ENCODE data around the gene SLC39A13. TPM values are rescaled to one million over a fixed set of nuclear protein-coding genes. Genes with fewer than 3 reads are reported as not detected.
A peak's percentile ranks its signal among the peaks of the same experiment; 100 is the strongest.

Gene SLC39A13
- total RNA-seq, 1 experiment from 2014 or later = 29.2 TPM

DNA sequence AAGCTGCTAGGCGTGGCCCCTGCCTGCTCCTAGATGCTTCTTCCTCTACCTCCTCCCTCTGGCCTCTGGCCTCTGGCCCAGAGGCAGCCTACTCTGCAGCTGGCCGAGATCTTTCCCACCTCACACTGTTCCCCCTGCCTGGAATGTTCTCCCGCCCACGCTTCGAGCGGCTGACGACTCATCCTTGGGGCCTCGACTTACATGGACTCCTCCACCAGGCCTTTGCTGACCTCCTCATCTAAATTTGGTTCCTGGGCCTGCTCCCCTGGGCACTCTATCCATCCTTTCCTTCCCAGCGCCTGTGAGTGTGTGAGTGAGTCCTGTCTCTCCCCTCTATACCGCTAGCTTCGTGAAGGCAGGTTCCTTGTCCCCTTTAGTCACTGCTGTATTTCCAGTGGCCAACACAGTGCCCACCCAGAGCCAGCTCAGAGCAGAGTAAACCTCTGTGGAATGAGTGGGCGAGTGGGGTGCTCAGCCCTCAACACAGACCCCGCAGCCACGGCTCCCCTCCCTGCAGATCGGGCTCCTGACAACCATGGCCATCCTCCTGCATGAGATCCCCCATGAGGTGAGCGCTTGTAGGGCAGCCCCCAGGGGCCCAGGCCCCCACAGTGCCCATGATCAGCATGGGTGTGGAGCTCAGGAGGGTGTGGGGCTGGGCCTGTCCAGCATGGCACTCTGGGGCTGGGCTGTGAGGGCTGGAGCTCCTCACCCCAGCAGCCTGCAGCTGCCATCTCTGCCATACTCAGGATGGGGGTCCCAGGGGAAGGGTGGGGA, 5.7 kb downstream of the SLC39A13 start:
- no peak overlapping the region for H3K14ac ChIP-seq (ENCODE audit: insufficient read depth, low read length)
- no peaks in the 10 kb centered on the region for H3K27me3 Mint-ChIP-seq (ENCODE audit: low read depth)
- H2BK120ac ChIP-seq (ENCODE audit: low read depth, low read length, poor library complexity, severe bottlenecking) = no peak overlapping the region
- H3K23me2 ChIP-seq (ENCODE audit: insufficient read length, low read depth, low read length, poor library complexity, severe bottlenecking) = peaks cover 2% of the 10 kb centered on the region
- no peak overlapping the region for H4K5ac ChIP-seq (ENCODE audit: insufficient read length, low read depth, low read length)
- H3K27ac Mint-ChIP-seq = peak overlapping the region in 2 of 3 experiments; percentile 48 to 85; a peak in 4 of 7 replicates
- no peaks in the 10 kb centered on the region for H3K9me3 ChIP-seq (ENCODE audit: control insufficient read depth, low read depth, low read length)
- no peak overlapping the region for H3K23ac ChIP-seq (ENCODE audit: insufficient read length, low read depth, low read length)
- no peaks in the 10 kb centered on the region for H4K20me1 ChIP-seq (ENCODE audit: control insufficient read depth, insufficient read depth, insufficient read length)
- H3K27ac ChIP-seq (ENCODE audit: insufficient read length, low read depth, low read length) = no peak overlapping the region
- H2BK20ac ChIP-seq (ENCODE audit: low read depth, low read length, poor library complexity, severe bottlenecking) = no peak overlapping the region
- no peak overlapping the region for H2AFZ ChIP-seq (ENCODE audit: low read length)
- H3K9me3 Mint-ChIP-seq = no peaks in the 10 kb centered on the region
- H3K79me2 ChIP-seq (ENCODE audit: insufficient read depth, low read length) = no peaks in the 10 kb centered on the region
- no peak overlapping the region for H4K91ac ChIP-seq (ENCODE audit: insufficient read length, low read depth, low read length)
- H3K4me1 Mint-ChIP-seq = peaks cover 6 to 12% of the 10 kb centered on the region in 2 experiments; a peak in 3 of 4 replicates
- no peak for DNase-seq
- no peaks in the 10 kb centered on the region for H3K27me3 ChIP-seq (ENCODE audit: insufficient read depth, low read length)
- WGBS (ENCODE audit: extremely low coverage, insufficient read length, low lambda C conversion rate) = no CpG with 5 or more reads among the region's 16 CpGs
- H3K4me2 ChIP-seq (ENCODE audit: insufficient read depth, insufficient read length, low read length) = no peak overlapping the region
- H3K18ac ChIP-seq (ENCODE audit: insufficient read length, low read depth, low read length) = no peak overlapping the region
- H2BK5ac ChIP-seq (ENCODE audit: insufficient read length, low read length) = no peak overlapping the region
- no peak overlapping the region for H2BK15ac ChIP-seq (ENCODE audit: low read depth, low read length)
- H3K4me3 Mint-ChIP-seq = no peak overlapping the region
- no peak overlapping the region for H3K4ac ChIP-seq (ENCODE audit: low read depth, low read length)
- H3K36me3 Mint-ChIP-seq (ENCODE audit: insufficient read depth in 1 of 3, low read depth in 3 of 3) = peaks cover 16 to 39% (median 30%) of the 10 kb centered on the region in 3 experiments; a peak in 6 of 7 replicates
- no peak overlapping the region for H3T11ph ChIP-seq (ENCODE audit: low read length)
- H4K8ac ChIP-seq (replicated peaks; ENCODE audit: insufficient read length, low read depth, low read length) = no peak overlapping the region
- H3K9ac ChIP-seq (ENCODE audit: extremely low read depth, insufficient read length, low read length) = no peak overlapping the region
- H3K79me1 ChIP-seq (ENCODE audit: insufficient read depth, low read depth, low read length, poor library complexity, severe bottlenecking) = no peaks in the 10 kb centered on the region
- no peak overlapping the region for H2BK12ac ChIP-seq (ENCODE audit: insufficient read length, low read depth, low read length)
- H2AK5ac ChIP-seq (ENCODE audit: insufficient read length, low read length) = no peak overlapping the region
- no peak overlapping the region for H3K56ac ChIP-seq (ENCODE audit: insufficient read length, low read depth, low read length)
- TF ChIP-seq, protein P1, sequence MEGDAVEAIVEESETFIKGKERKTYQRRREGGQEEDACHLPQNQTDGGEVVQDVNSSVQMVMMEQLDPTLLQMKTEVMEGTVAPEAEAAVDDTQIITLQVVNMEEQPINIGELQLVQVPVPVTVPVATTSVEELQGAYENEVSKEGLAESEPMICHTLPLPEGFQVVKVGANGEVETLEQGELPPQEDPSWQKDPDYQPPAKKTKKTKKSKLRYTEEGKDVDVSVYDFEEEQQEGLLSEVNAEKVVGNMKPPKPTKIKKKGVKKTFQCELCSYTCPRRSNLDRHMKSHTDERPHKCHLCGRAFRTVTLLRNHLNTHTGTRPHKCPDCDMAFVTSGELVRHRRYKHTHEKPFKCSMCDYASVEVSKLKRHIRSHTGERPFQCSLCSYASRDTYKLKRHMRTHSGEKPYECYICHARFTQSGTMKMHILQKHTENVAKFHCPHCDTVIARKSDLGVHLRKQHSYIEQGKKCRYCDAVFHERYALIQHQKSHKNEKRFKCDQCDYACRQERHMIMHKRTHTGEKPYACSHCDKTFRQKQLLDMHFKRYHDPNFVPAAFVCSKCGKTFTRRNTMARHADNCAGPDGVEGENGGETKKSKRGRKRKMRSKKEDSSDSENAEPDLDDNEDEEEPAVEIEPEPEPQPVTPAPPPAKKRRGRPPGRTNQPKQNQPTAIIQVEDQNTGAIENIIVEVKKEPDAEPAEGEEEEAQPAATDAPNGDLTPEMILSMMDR (conservative IDR thresholded peaks at IDR 0.05) = no peak
- H3K4me1 ChIP-seq (ENCODE audit: insufficient read depth, low read length) = no peaks in the 10 kb centered on the region
